GM18861 (cell line): ENCODE measurements around the gene CFI.

Experiments
- ATAC-seq: cut with Tn5 transposase; IDR thresholded peaks from one replicate; pipeline ENCODE4 v1.9.1; 2021; ENCODE audit not compliant: unreplicated experiment

The CFI gene

GRCh38 chr4:109801895-109802319 lies at the start of gene CFI:
TSS of gene CFI (minus strand) at chr4:109801999. CDS start at chr4:109801971, 28 bp downstream.
- no peak for ATAC-seq

DNA sequence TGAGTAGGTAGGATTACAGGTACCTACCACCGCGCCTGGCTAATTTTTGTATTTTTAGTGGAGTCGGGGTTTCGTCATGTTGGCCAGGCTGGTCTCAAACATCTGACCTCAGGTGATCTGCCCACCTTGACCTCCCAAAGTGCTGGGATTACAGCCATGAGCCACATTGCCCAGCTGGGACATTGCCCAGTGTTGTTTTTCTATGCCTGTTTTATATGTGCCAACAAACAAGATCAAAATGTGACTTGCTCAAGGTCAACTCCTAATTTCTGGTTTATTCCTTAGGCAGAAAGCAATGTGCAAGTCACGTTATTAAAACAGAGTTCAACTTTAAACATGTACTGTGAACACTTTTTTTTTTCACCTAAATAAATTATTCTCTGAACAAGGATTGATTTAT lies 48.8 kb upstream of the CFI start:
- ATAC-seq = no peak

GRCh38 chr4:109848501-109848900 lies 46.7 kb upstream of the CFI start:
- no peak for ATAC-seq

- no peak for ATAC-seq
Observed at GRCh38 chr4:109847896-109848442, 46.2 kb upstream of the CFI start, which contains the start of gene LRIT3. TSS of gene LRIT3 (plus strand) at chr4:109848107. CDS start at chr4:109848202, 95 bp downstream.

DNA sequence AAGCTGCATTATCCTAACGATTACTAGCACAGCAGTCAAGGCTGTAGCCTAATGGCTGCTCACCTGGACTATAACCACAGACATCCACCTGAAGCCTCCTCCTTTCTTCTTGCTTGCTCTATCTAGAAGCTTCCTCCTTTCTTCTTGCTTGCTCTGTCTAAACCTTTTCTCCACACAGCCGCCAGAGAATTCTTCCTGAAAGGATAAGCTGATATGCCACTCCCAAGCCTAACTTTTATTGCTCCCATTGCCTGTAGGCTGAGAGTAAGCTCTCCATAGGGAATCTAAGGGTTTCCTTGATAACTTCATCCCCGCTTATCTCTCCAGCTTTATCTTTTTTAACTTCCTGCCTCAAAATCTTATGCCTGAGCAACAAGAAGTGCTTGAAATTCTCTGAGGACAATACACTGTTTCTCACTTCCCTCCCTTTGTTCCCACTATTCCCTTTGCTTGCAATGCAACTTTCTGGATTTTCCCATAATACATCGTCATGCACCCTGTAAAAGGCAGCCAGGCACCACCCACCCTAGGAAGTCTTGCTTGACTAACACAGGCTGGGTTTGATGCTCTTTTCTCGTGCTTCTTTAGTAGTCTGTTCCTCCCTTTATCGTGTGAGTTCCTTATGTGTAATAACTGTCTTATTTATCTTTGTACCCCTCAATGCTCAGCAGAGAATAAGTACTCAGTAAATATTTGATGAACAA lies 44.7 kb upstream of the CFI start:
- ATAC-seq = no peak

DNA sequence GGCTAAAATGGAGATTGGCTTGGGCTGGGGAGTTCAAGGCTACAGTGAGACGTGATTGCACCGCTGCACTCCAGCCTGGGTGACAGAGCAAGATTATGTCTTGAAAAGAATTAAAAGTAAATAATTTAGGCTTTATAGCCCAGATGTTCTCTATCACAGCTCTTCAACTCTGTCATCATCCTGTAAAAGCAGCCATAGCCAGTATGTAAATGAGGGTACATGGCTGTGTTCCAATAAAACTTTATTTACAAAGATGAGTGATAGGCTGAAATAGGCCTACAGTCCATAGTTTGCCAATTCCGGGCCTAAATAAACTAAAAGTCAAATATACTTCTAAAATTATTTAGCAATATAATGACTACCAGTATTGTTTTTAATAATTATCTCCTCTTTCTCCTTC lies 35.2 kb upstream of the CFI start:
- ATAC-seq = no peak

GRCh38 chr4:109833756-109834155 lies 32.0 kb upstream of the CFI start:
- ATAC-seq = no peak

- ATAC-seq = no peak
Observed at GRCh38 chr4:109827672-109828071, 25.9 kb upstream of the CFI start, which contains the start of gene RRH. TSS of gene RRH (plus strand) at chr4:109827972. CDS start at chr4:109828028, 56 bp downstream.

- ATAC-seq = peak; percentile 79
Observed at GRCh38 chr4:109826719-109827118, 24.9 kb upstream of the CFI start.

- no peak for ATAC-seq
Observed at GRCh38 chr4:109821185-109821584, 19.4 kb upstream of the CFI start.

GRCh38 chr4:109820563-109820962 lies 18.8 kb upstream of the CFI start:
- no peak for ATAC-seq

- ATAC-seq = no peak
Observed at GRCh38 chr4:109818268-109818667, 16.5 kb upstream of the CFI start.

DNA sequence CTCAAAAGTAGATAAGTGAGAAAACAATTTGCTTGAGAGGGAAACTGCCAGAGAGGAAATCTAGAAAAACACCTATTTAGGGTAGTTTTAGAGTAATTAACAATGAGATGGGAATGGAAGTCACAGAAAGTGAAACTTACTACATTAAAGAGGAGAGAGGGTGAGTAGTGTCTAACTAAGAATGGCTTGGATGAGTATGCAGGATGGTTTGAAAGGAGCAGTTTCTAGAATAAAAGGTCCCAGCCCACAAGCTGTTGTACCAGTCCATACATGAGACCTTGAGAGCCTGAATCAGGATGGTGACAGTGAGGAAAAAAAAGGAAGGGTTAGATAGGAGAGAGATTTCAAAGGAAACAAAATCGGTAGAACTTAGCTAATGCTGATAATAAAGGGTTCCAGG lies 15.1 kb upstream of the CFI start:
- ATAC-seq = no peak

DNA sequence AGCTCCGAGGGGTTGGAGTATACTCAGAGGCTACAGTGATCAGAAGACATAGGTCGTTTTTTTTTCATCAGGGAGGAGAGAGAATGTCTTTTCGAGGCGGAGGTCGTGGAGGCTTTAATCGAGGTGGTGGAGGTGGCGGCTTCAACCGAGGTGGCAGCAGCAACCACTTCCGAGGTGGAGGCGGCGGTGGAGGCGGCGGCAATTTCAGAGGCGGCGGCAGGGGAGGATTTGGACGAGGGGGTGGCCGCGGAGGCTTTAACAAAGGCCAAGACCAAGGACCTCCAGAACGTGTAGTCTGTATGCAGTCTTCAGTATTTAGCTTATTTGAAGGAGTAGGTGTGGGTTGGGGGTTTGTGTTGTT lies 14.3 kb upstream of the CFI start:
- no peak for ATAC-seq

DNA sequence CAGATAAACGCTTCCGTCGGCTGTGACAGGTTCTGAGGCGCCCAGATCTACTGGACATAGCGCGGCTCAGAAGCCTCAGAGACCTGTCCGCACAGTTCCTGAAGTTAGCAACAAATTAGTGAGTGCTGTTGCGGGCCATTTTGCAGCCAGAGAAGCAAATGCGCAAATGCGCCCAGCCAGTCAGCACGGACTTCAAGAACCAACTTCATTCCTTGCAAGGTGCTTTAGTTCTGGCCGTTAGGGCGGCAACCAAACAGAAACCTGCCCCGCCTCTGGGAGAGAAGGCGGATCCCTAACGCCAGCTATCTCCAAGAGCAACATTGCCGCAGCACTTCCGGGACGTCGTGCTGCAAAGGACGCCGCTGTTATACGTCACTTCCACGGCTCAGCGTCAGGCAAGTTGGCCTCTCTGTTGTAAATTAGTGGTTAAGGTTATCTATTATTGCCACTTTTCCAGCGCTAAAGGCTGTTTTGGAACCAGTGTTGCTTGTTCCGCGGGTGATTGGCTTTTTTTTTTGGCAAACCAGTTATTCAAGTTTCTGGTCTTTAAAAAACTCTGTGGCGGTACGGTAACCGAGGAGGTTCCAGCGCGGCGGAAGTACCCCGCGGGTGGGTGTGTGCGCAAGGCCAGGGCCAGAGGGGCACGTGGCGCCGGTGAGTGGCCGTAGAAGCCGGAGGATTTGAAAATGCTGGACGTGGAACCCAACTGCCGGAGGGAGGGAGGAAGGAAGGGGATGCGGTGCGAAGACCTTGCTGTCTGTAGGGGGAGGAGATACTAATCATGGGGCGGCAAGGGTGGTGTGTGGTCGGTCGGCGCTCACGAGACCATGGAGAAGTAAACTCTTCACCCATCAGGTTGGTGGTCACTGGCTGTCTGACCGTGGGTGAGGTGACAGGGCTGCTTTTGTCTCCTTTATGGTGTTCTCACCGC lies 13.6 kb upstream of the CFI start, which contains the start of gene GAR1:
Gene GAR1, plus strand, starts transcription at position 612 of the 931 bp plus-strand sequence. CDS start 403 bp downstream, outside the sequence.
- ATAC-seq = peak; percentile 98

GRCh38 chr4:109811707-109812106 lies 9.9 kb upstream of the CFI start:
- no peak for ATAC-seq

DNA sequence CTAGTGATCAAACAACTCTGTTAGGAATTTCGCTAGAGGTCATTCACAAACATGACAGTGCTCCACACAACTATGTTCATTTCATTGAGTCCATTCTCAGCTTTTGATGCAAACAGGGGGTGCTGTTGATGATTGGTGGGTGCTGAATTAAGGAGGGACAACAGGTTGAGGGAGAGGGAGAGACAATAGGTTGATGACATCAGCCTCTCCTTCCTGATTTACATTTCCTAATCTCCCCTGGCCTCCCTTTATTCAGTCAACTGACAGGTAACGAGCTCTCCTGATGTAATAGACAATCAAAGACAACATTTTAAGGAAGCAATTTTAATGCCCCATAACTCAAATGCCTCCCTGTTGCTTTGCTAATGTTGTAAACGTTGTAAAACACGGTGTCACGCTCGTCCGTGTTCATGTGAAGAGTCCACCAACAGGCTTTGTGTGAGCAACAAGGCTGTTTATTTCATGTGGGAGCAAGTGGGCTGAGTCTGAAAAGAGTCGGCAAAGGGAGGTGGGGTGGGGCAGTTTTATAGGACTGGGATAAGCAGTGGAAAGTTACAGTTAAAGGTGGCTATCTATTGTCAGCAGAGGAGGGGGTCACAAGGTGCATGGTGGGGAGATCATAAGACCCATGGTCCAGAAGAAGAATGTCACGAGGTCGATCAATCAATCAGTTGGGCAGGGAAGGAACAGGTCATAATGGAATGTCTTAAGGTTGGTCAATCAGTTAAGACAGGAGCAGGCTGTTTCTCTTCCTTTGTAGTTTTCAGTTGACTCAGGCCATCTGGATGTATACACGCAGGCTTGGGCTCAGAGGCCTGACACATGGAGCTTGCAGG lies 9.0 kb upstream of the CFI start:
- no peak for ATAC-seq

- no peak for ATAC-seq
Observed at GRCh38 chr4:109809655-109810054, 7.9 kb upstream of the CFI start.

DNA sequence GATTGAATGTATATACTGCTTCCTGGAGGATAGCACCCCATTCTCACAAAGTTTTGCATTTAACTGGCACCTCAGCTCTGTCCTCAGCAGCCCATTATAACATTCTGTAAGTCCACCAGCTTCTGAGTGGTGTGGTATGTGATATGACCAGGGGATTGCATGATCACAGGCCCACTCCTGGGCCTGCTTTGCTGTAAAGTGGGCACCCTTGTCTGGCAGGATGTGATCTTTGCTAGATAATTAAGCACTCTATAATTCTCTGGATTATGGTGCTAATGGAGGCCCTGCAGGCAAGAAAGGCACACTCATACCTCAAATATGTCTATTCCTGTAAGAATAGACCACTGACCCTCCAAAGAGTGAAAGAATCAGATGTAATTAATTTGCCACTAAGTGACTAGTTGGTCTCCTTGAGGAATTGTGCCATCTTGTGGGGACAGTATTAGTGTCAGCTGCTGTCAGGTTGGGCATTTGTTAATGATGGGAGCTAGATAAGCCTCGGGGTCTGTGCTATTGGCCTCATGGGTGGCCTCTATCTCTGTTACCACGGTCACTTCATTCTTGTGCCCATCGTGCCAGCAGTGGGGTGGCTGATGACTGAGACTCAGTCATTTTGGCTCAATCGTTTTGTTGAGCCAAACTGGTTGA lies 2.2 kb upstream of the CFI start:
- peak; percentile 74 for ATAC-seq

DNA sequence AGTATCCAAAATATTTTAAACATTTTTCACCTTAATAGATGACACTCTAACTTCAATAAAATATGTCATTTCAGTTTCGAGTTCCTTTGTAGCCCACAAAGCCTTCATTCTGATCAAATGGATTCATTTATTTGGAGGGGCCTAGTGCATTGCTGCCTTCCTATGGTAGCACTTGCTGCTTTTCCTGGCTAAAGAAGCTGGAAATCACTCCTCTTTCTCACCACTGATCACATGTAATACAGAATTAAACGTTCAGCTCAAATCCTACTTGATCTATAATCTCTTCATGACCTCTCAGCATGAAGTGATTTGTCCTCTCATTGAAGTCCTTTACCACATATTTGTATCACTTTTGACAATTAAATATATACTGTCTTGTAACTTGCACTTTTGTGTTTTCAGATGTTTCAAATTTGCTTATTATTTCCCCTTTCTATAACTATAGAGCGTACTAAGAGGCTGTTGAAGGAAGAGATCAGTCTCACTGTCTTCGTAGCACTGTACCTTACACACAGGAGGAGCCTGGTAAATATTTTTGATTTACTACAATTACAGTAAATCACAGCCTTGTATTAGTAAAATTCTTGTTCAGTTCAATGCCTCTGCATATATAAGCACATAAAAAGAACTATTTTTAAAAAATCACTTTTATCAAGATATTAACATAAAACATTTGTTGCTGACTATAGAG lies 555 bp downstream of the CFI start:
- no peak for ATAC-seq
